ENCODE measurements around the gene GCN1.

- peak; percentile 92 to 97 (median 95) for TF ChIP-seq CTCF (IDR thresholded peaks at IDR 0.05)
- no peak for TF ChIP-seq POLR2A (IDR thresholded peaks at IDR 0.05)
- TF ChIP-seq POLR2AphosphoS5 (IDR thresholded peaks at IDR 0.05): peak; percentile 29 to 56
- TF ChIP-seq EP300 (IDR thresholded peaks at IDR 0.05): no peak
These were observed 34.0 kb upstream of the GCN1 start for GRCh38 chr12:120228291-120229070.

Measured in upper lobe of left lung (tissue), 4 donors.